ENCODE data around the gene TRIM72. TPM values are rescaled to one million over a fixed set of nuclear protein-coding genes. Genes with fewer than 3 reads are reported as not detected.

Gene TRIM72
- total and polyA plus RNA-seq, 2 experiments from 2014 or later: 0.51 TPM; not detected in 1

DNA sequence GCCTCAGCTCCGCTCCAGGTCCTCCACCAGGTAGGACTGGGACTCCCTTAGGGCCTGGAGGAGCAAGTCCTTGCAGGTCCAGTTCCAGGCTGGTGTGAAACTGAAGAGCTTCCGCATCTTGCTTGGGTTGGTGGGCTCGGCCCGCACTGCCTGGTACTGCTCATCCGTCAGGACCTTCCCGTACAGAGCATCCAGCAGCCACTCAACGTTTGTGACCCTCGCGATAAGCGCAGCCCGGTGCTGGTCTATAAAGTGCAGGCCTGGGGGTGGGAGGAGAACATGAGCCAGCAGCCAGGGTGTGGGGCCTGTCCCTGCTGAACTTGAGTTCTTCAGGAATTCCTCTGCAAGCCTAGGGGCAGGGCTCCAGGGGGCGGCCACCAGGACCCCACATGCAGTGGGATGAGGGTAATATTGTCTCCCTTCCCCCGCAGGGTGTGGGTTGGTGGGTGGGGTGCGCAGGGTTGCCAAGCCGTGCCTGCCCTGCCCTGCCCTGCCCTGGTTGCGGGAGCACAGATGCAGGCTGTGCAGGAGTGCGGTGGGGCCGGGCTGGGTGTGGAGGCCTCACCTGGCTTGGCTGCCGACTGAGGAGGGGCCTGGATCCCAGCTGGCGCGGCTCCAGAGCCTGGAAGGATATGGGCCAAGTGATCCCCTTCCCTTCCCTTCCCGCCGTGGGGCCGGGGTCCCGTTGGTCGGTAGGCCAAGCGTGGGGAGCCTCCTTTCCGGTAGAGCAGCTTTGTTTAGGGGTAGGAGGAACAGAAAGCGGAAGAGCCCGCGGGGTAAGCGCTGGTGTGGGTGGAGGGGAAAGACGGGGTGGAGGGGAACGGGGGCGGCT is 12.1 kb upstream of the TRIM72 start:
- peaks cover 39% of the 10 kb centered on the region for H3K27me3 ChIP-seq
- no peak overlapping the region for H3K27ac ChIP-seq
- no peaks in the 10 kb centered on the region for H3K9me3 ChIP-seq (ENCODE audit: low read depth)
- peaks cover 4% of the 10 kb centered on the region for H3K36me3 ChIP-seq
- H3K4me1 ChIP-seq (ENCODE audit: low read depth): no peaks in the 10 kb centered on the region
- no peak for DNase-seq (ENCODE audit: low read depth in 1 of 2, low spot score in 1 of 2)
- TF ChIP-seq CTCF (IDR thresholded peaks at IDR 0.05; ENCODE audit: low read depth, low read length): no peak
- peak overlapping the region; percentile 14 for H3K4me3 ChIP-seq

GRCh38 chr16:31202414-31203375 is 11.2 kb upstream of the TRIM72 start, which contains the start of gene PYCARD:
PYCARD (minus strand) TSS chr16:31202760; CDS start chr16:31202690, 70 bp downstream.
- no peaks in the 10 kb centered on the region for H3K9me3 ChIP-seq (ENCODE audit: low read depth)
- H3K27ac ChIP-seq: no peak within 1 kb of the TSS
- DNase-seq (ENCODE audit: low read depth in 1 of 2, low spot score in 1 of 2): peak; percentile 43 to 63
- peak within 1 kb of the TSS; percentile 14 for H3K4me3 ChIP-seq
- H3K36me3 ChIP-seq: no peaks in the 10 kb centered on the region
- peaks cover 39% of the 10 kb centered on the region for H3K27me3 ChIP-seq
- no peak for TF ChIP-seq CTCF (IDR thresholded peaks at IDR 0.05; ENCODE audit: low read depth, low read length)
- no peaks in the 10 kb centered on the region for H3K4me1 ChIP-seq (ENCODE audit: low read depth)

DNA sequence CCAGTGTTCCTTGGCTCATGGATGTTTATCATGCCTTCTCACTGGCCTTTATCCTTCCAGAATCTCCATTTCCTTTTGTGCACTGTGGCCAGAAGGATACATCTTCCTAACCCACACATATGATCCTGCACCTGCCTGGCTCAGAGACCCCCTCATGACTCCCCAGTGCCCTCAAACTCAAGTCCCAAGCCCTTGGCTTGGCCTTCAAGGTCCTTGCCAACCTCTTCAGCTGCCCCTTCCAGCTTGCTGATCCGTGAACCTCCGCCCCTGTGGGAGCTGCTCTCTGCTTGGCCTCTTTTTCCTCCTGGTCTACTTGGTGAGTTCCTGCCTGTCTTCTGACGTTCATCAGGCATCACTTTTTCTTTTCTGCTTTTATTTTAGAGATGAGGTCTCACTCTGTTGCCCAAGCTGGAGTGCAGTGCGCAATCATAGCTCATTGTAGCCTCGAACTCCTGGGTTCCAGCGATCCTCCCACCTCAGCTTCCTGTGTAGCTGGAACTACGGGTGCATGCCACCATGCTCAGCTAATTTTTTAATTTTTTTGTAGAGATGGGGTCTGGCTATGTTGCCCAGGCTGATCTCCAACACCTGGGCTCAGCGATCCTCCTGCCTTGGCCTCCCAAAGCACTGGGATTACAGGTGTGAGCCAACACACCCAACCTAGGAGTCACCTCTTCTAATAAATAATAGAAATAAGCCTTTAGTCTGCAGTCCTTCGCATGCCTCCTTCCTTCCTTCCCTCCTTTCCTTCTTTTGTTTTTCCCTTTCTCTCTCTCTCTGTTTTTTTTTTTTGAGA is 8.8 kb upstream of the TRIM72 start:
- Histone ChIP-seq H3K9me3 (ENCODE audit: low read depth) (no peaks in the 10 kb centered on the region), H3K4me3 (no peak overlapping the region), H3K4me1 (ENCODE audit: low read depth) (no peaks in the 10 kb centered on the region), H3K27ac (no peak overlapping the region), H3K27me3 (peaks cover 39% of the 10 kb centered on the region), H3K36me3 (no peaks in the 10 kb centered on the region)
- no peak for TF ChIP-seq CTCF (IDR thresholded peaks at IDR 0.05; ENCODE audit: low read depth, low read length)
- DNase-seq (ENCODE audit: low read depth in 1 of 2, low spot score in 1 of 2): no peak

GRCh38 chr16:31206776-31207175 is 7.1 kb upstream of the TRIM72 start:
- Histone ChIP-seq H3K36me3 (no peaks in the 10 kb centered on the region), H3K4me1 (ENCODE audit: low read depth) (no peaks in the 10 kb centered on the region), H3K9me3 (ENCODE audit: low read depth) (no peaks in the 10 kb centered on the region), H3K4me3 (no peak overlapping the region), H3K27ac (no peak overlapping the region), H3K27me3 (peaks cover 33% of the 10 kb centered on the region)
- no peak for TF ChIP-seq CTCF (IDR thresholded peaks at IDR 0.05; ENCODE audit: low read depth, low read length)
- DNase-seq (ENCODE audit: low read depth in 1 of 2, low spot score in 1 of 2): no peak

DNA sequence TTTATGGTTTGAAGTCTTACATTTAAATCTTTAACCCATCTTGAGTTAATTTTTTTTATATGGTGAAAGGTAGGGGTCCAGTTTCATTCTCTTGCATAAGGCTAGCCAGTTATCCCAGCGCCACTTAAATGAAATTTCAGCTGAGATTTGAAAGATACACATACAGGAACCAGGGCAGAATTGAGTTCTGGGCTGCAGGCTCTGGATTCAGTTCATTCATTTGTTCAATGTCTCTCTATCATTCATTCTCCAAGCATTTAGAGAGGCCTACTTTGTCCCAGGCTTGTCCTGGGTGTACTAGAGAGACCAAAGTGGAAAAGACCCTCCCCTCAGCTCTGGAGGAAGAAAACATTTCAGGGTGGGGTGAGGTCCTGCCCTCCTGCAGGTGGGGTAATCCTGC is 577 bp upstream of the TRIM72 start:
- H3K9me3 ChIP-seq (ENCODE audit: low read depth): no peaks in the 10 kb centered on the region
- no peak overlapping the region for H3K4me3 ChIP-seq
- H3K4me1 ChIP-seq (ENCODE audit: low read depth): no peaks in the 10 kb centered on the region
- H3K27ac ChIP-seq: no peak overlapping the region
- peaks cover 55% of the 10 kb centered on the region for H3K27me3 ChIP-seq
- H3K36me3 ChIP-seq: no peaks in the 10 kb centered on the region
- no peak for DNase-seq (ENCODE audit: low read depth in 1 of 2, low spot score in 1 of 2)
- no peak for TF ChIP-seq CTCF (IDR thresholded peaks at IDR 0.05; ENCODE audit: low read depth, low read length)
